ENCODE measurements around the gene MLC1.

DNA sequence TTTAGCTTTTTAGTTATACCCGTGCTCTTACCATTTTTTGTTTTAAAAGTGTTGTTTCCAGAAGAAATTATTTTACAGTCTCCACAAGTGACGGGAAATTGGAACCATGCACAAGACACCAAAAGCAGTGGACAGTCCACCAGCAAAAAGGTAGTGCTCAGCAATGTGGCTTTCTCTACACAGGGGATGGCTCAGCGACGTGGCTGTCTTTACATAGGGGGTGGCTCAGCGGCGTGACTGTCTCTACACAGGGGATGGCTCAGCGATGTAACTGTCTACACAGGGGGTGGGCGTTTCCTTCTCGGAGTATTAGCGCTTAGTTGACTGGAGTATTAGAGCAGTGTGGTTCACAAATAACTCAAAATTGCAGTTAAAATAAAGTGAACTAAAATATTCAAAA lies 49.3 kb upstream of the MLC1 start:
- TF ChIP-seq POLR2A (IDR thresholded peaks at IDR 0.05; ENCODE audit: low read length) (no peak), GATA1 (IDR thresholded peaks at IDR 0.05; ENCODE audit: low read depth, low read length) (no peak)

Measured in erythroblast (primary cell).